Keratinocyte (primary cell): ENCODE results near the gene SLX4IP. TPM values are rescaled to one million over a fixed set of nuclear protein-coding genes. Genes with fewer than 3 reads are reported as not detected.

Experiments used
- DNase-seq: peaks from one replicate; pipeline ENCODE4 v3.0.0-alpha.2; 2011; ENCODE audit warnings: low read depth, missing footprints, low spot score
- FAIRE-seq: peaks from 2 replicates; lab custom pipeline; 2011; peaks lifted over from hg19 to GRCh38; lab: Jason Lieb, UNC
- H2AFZ ChIP-seq: 2 replicates; pipeline ENCODE4 v1.6.0; 2012; ENCODE audit warnings: low read length, control low read depth, inconsistent platforms; ENCODE audit not compliant: control insufficient read depth
- H3K27ac ChIP-seq: 2 replicates; pipeline ENCODE4 v1.5.1; 2011; ENCODE audit warnings: low read length; ENCODE audit not compliant: control insufficient read depth, insufficient read depth
- H3K27me3 ChIP-seq: 3 replicates; pipeline ENCODE4 v1.6.0; 2011; ENCODE audit warnings: low read length; ENCODE audit not compliant: control insufficient read depth, insufficient read depth; ENCODE audit errors: extremely low read depth
- H3K36me3 ChIP-seq, 2 experiments: 2 replicates in 1 of 2; 3 replicates in 1 of 2; pipeline ENCODE4 v1.5.1; 2011; ENCODE audit warnings: low read length in 2 of 2, mild to moderate bottlenecking in 1 of 2; ENCODE audit not compliant: control insufficient read depth in 2 of 2, insufficient read depth in 2 of 2; ENCODE audit errors: extremely low read depth in 1 of 2
- H3K4me1 ChIP-seq: 3 replicates; pipeline ENCODE4 v1.5.1; 2011; ENCODE audit warnings: low read length; ENCODE audit not compliant: control insufficient read depth, insufficient read depth; ENCODE audit errors: extremely low read depth
- H3K4me2 ChIP-seq: 3 replicates; pipeline ENCODE4 v1.6.0; 2011; ENCODE audit warnings: low read depth, low read length; ENCODE audit not compliant: control insufficient read depth, insufficient read depth; ENCODE audit errors: extremely low read depth
- H3K4me3 ChIP-seq, 3 experiments: fragments of 200-600 bp in 1 of 3; sonication (generic) in 1 of 3; 2 replicates in 2 of 3; 3 replicates in 1 of 3; pipeline ENCODE4 v1.5.1; 2011 to 2016; ENCODE audit warnings: low read length in 3 of 3, mild to moderate bottlenecking in 3 of 3, control low read depth in 2 of 3, inconsistent platforms in 1 of 3, low read depth in 1 of 3, mixed read lengths in 1 of 3, mixed run types in 1 of 3, moderate library complexity in 1 of 3; ENCODE audit not compliant: control insufficient read depth in 2 of 3, insufficient read depth in 2 of 3; ENCODE audit errors: extremely low read depth in 1 of 3
- H3K79me2 ChIP-seq: 2 replicates; pipeline ENCODE4 v1.6.0; 2012; ENCODE audit warnings: low read length; ENCODE audit not compliant: control insufficient read depth, insufficient read depth
- H3K9ac ChIP-seq: 3 replicates; pipeline ENCODE4 v1.6.0; 2011; ENCODE audit warnings: low read length; ENCODE audit not compliant: control insufficient read depth, insufficient read depth; ENCODE audit errors: extremely low read depth
- H3K9me1 ChIP-seq: 3 replicates; pipeline ENCODE4 v1.6.0; 2011; ENCODE audit warnings: low read length; ENCODE audit not compliant: control insufficient read depth, insufficient read depth; ENCODE audit errors: extremely low read depth
- H3K9me3 ChIP-seq: 2 replicates; pipeline ENCODE4 v1.5.1; 2012; ENCODE audit warnings: low read depth, low read length; ENCODE audit not compliant: control insufficient read depth
- H4K20me1 ChIP-seq: 3 replicates; pipeline ENCODE4 v1.6.0; 2011; ENCODE audit warnings: low read length; ENCODE audit not compliant: control insufficient read depth, insufficient read depth; ENCODE audit errors: extremely low read depth
- EZH2 ChIP-seq: IDR thresholded peaks from one replicate; pipeline ENCODE4 v1.6.1; 2012; ENCODE audit warnings: inconsistent platforms, mild to moderate bottlenecking, low read length, moderate library complexity
- dilution Hi-C: fragments of 300-500 bp; cut with MboI; formaldehyde crosslinking; loops from one replicate; pipeline ENCODE4 v1.7.0; 2020; ENCODE audit warnings: low sequenced_read_pairs; ENCODE audit not compliant: extremely low pct_ligation_motif_present
- polyA plus RNA-seq, 5 experiments: library from polyadenylated mRNA; depleted of rRNA in 3 of 5; stranded (reverse) in 3 of 5; stranded (forward) in 1 of 5; unstranded in 1 of 5; fragments of >200 nt; gene quantifications; 1 replicate in 1 of 5; 2 replicates in 3 of 5; 3 replicates in 1 of 5; pipeline versions ENCODE4 v1.2.1 to v1.2.3, GENCODE V29; 2011 to 2012; ENCODE audit warnings: missing spikeins in 2 of 5, low read depth in 1 of 5, low replicate concordance in 1 of 5
- TF ChIP-seq, protein P1 (sequence below), 3 experiments: IDR thresholded peaks in 1 of 3; conservative IDR thresholded peaks in 1 of 3; optimal IDR thresholded peaks in 1 of 3; 2 replicates in 2 of 3; 3 replicates in 1 of 3; pipeline versions ENCODE3 to v1.5.1; 2011; ENCODE audit warnings: low read length in 3 of 3, mild to moderate bottlenecking in 3 of 3, moderate library complexity in 2 of 3, control low read depth in 1 of 3, inconsistent platforms in 1 of 3; ENCODE audit not compliant: insufficient read depth in 2 of 3; ENCODE audit errors: extremely low read depth in 1 of 3

Gene SLX4IP
- polyA plus RNA-seq, 1 donor (not counting 4 experiments of a cell fraction or from before 2014, with no cell fraction given) = 3.0 TPM

DNA sequence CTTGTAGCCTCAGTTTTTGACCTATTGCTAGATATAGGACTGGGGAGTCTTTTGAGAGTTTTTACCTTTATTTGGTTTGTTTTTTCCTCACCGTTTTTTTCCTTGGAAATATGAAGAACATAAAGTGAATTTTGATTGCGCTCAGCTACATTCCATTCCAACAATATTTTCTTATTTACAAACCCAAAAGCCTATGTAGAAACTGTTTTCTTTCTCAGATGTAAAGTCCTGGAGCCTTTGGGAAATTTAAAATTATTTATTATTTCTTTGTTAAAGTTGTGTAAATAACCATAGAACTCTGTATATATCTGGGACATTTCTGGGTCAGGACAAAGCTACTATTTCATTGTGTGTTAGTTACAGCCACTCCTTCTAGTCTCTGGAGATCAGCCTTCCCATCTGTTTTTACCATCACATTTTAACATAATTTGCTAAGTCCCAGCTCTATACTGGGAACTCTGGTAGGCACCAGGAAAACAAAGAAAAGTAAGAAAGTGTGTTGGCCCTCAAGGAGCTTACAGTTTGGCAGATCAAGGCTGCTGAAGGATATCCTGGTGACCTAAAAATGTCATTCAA, 169.8 kb downstream of the SLX4IP start:
- Histone ChIP-seq H2AFZ (no peak overlapping the region), H3K4me2 (peak overlapping the region; percentile 7), H3K9ac (no peak overlapping the region), H3K36me3 (peaks cover 0 to 3% of the 10 kb centered on the region in 2 experiments), H3K79me2 (no peaks in the 10 kb centered on the region), H3K4me3 (no peak overlapping the region), H3K27me3 (no peaks in the 10 kb centered on the region), H3K27ac (peak overlapping the region; percentile 57), H3K9me3 (no peaks in the 10 kb centered on the region), H3K9me1 (no peaks in the 10 kb centered on the region), H4K20me1 (no peaks in the 10 kb centered on the region), H3K4me1 (peaks cover 18% of the 10 kb centered on the region)
- dilution Hi-C loops = no loop called here
- DNase-seq = no peak
- peak; percentile 17 for FAIRE-seq
- TF ChIP-seq EZH2 = no peak
- TF ChIP-seq, protein P1, sequence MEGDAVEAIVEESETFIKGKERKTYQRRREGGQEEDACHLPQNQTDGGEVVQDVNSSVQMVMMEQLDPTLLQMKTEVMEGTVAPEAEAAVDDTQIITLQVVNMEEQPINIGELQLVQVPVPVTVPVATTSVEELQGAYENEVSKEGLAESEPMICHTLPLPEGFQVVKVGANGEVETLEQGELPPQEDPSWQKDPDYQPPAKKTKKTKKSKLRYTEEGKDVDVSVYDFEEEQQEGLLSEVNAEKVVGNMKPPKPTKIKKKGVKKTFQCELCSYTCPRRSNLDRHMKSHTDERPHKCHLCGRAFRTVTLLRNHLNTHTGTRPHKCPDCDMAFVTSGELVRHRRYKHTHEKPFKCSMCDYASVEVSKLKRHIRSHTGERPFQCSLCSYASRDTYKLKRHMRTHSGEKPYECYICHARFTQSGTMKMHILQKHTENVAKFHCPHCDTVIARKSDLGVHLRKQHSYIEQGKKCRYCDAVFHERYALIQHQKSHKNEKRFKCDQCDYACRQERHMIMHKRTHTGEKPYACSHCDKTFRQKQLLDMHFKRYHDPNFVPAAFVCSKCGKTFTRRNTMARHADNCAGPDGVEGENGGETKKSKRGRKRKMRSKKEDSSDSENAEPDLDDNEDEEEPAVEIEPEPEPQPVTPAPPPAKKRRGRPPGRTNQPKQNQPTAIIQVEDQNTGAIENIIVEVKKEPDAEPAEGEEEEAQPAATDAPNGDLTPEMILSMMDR (optimal IDR thresholded peaks at IDR 0.05 in 1 of 3, IDR thresholded peaks at IDR 0.05 in 1 of 3, conservative IDR thresholded peaks at IDR 0.05 in 1 of 3; ENCODE audit: extremely low read depth in 1 of 3, insufficient read depth in 2 of 3, low read length in 3 of 3) = no peak

DNA sequence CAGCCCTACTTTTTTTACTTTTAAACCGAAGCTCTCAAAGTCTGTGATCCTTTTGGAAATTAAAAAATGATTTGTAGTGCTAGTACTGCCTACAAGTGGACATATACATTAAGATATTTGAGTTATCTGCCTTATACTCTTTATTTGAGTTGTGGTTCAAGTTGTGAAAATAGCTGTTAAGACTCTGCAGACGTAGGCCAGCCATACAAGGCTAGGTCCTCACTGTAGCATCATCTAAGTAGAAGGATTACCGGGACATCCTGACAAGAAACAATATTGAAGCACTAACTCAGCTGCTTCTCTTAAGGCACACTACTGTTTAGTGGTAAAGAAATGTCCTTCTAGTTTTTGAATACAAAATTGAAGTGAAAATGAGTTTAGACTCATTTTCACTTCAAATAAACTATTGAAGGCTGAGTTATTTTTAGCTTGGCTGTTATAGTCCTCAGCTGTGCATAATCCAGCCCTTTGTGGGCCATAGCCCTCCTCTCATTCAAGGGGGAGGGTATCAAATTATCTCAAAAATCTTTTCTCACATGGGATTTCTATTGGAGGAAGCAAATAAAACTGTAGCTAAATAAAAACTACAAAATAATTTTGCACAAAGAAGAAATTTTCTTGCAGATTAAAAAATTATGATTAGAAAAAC, 170.6 kb downstream of the SLX4IP start:
- DNase-seq = no peak
- H3K4me2 ChIP-seq = no peak overlapping the region
- H3K9ac ChIP-seq = no peak overlapping the region
- peak; percentile 56 for FAIRE-seq
- H3K4me3 ChIP-seq = no peak overlapping the region
- no peak overlapping the region for H2AFZ ChIP-seq
- H3K4me1 ChIP-seq = peaks cover 17% of the 10 kb centered on the region
- no peaks in the 10 kb centered on the region for H4K20me1 ChIP-seq
- H3K9me1 ChIP-seq = no peaks in the 10 kb centered on the region
- no peaks in the 10 kb centered on the region for H3K79me2 ChIP-seq
- H3K9me3 ChIP-seq = no peaks in the 10 kb centered on the region
- TF ChIP-seq, protein P1 (optimal IDR thresholded peaks at IDR 0.05 in 1 of 3, IDR thresholded peaks at IDR 0.05 in 1 of 3, conservative IDR thresholded peaks at IDR 0.05 in 1 of 3; ENCODE audit: extremely low read depth in 1 of 3, insufficient read depth in 2 of 3, low read length in 3 of 3) = no peak
- TF ChIP-seq EZH2 = no peak
- H3K36me3 ChIP-seq = peaks cover 0 to 2% of the 10 kb centered on the region in 2 experiments
- H3K27ac ChIP-seq = no peak overlapping the region
- H3K27me3 ChIP-seq = no peaks in the 10 kb centered on the region
- dilution Hi-C loops = no loop called here
